OCI-LY1 (cell line): ENCODE results near the gene FSTL3.
A peak's percentile ranks its signal among the peaks of the same experiment; 100 is the strongest.

Experiments
- H2AFZ ChIP-seq: fragments of 200-600 bp; sonication (generic), shearing (Covaris generic); 2 replicates; pipeline ENCODE4 v1.6.0; 2014; ENCODE audit warnings: antibody characterized with exemption, mild to moderate bottlenecking, low read length
- H3F3A ChIP-seq: fragments of 200-600 bp; sonication (generic), shearing (Covaris generic); 2 replicates; pipeline ENCODE4 v1.6.0; 2014; ENCODE audit warnings: mild to moderate bottlenecking, antibody characterized with exemption, low read length, moderate library complexity; ENCODE audit not compliant: insufficient read depth
- H3K27ac ChIP-seq: fragments of 200-600 bp; sonication (generic); 2 replicates; pipeline ENCODE4 v1.5.1; 2014; ENCODE audit warnings: low read length, mixed run types, mild to moderate bottlenecking, low read depth; ENCODE audit not compliant: poor library complexity, severe bottlenecking
- H3K27me3 ChIP-seq: fragments of 200-600 bp; sonication (generic); 2 replicates; pipeline ENCODE4 v1.6.0; 2014; ENCODE audit warnings: antibody characterized with exemption, mild to moderate bottlenecking, low read length, moderate library complexity; ENCODE audit not compliant: insufficient read depth
- H3K36me3 ChIP-seq: fragments of 200-600 bp; sonication (generic); 2 replicates; pipeline ENCODE4 v1.6.1; 2014; ENCODE audit warnings: mild to moderate bottlenecking, antibody characterized with exemption, low read length, moderate library complexity, mixed read lengths; ENCODE audit not compliant: insufficient read depth
- H3K4me1 ChIP-seq: fragments of 200-600 bp; sonication (generic); 2 replicates; pipeline ENCODE4 v1.5.1; 2014; ENCODE audit warnings: mild to moderate bottlenecking, low read length, moderate library complexity; ENCODE audit not compliant: insufficient read depth, severe bottlenecking
- H3K4me2 ChIP-seq: fragments of 200-600 bp; sonication (generic), shearing (Covaris generic); 2 replicates; pipeline ENCODE4 v1.6.1; 2014; ENCODE audit warnings: low read length
- H3K4me3 ChIP-seq: fragments of 200-600 bp; sonication (generic); 2 replicates; pipeline ENCODE4 v1.5.1; 2014; ENCODE audit warnings: low read length, low read depth, mild to moderate bottlenecking, mixed read lengths; ENCODE audit not compliant: poor library complexity, severe bottlenecking
- H3K79me2 ChIP-seq: fragments of 200-600 bp; shearing (Covaris generic); 2 replicates; pipeline ENCODE4 v1.6.1; 2016; ENCODE audit warnings: mixed run types, low read length, mixed read lengths; ENCODE audit not compliant: insufficient read depth
- H3K9ac ChIP-seq: fragments of 200-600 bp; sonication (generic), shearing (Covaris generic); 2 replicates; pipeline ENCODE4 v1.6.1; 2014; ENCODE audit warnings: mild to moderate bottlenecking, low read length, mixed read lengths
- H3K9me2 ChIP-seq: fragments of 200-600 bp; sonication (generic), shearing (Covaris generic); 2 replicates; pipeline ENCODE4 v1.6.1; 2014; ENCODE audit warnings: low read depth, mild to moderate bottlenecking, low read length, mixed read lengths
- H3K9me3 ChIP-seq: fragments of 200-600 bp; shearing (Covaris generic); 2 replicates; pipeline ENCODE4 v1.6.1; 2014; ENCODE audit warnings: low read length, mixed read lengths
- H4K20me1 ChIP-seq: fragments of 200-600 bp; sonication (generic), shearing (Covaris generic); 2 replicates; pipeline ENCODE4 v1.6.0; 2016; ENCODE audit warnings: mild to moderate bottlenecking, low read length; ENCODE audit not compliant: insufficient read depth
- EZH2 ChIP-seq: fragments of 200-600 bp; sonication (generic), shearing (Covaris generic); IDR thresholded peaks from 2 replicates; pipeline ENCODE4 v1.8.0; 2017; ENCODE audit warnings: borderline replicate concordance, mixed run types, mild to moderate bottlenecking, antibody characterized with exemption, low read length, moderate library complexity, mixed read lengths
- TF ChIP-seq, protein P1 (sequence below): fragments of 200-600 bp; sonication (generic), shearing (Covaris generic); IDR thresholded peaks from 2 replicates; pipeline ENCODE4 v1.5.1; 2017; ENCODE audit warnings: mild to moderate bottlenecking, antibody characterized with exemption, low read length, moderate library complexity, mixed read lengths

The FSTL3 gene

DNA sequence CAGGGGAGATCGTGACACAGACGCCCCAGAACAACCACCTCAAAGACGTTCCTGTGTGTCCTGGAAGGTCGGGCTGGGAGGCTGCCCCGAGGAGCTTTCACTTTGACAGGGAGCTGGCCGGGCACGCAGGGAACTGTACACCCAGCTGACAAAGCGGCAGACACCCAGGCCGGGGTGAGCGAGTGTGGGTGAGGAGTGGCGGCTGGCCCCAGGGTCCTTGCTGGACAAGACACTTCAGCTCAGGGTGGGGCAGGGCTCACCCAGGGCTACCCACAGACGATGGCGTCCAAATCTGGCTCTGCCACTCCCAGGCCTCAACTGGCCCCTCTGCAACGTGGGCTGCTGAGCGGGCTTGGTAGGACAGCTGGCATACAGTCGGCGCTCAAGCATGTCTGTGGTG is 34.5 kb upstream of the FSTL3 start:
- Histone ChIP-seq H3K79me2 (no peaks in the 10 kb centered on the region), H3K27me3 (peaks cover 4% of the 10 kb centered on the region; the same call in 1 of the 2 replicates), H3F3A (no peaks in the 10 kb centered on the region; the same call in 1 of the 2 replicates), H3K9me3 (no peaks in the 10 kb centered on the region), H2AFZ (no peak overlapping the region), H4K20me1 (no peaks in the 10 kb centered on the region), H3K27ac (no peak overlapping the region), H3K4me3 (no peak overlapping the region), H3K4me2 (peak overlapping the region; percentile 10; the same call in 1 of the 2 replicates), H3K36me3 (peaks cover 32% of the 10 kb centered on the region), H3K4me1 (peaks cover 18% of the 10 kb centered on the region), H3K9me2 (no peaks in the 10 kb centered on the region), H3K9ac (no peak overlapping the region)
- TF ChIP-seq, protein P1, sequence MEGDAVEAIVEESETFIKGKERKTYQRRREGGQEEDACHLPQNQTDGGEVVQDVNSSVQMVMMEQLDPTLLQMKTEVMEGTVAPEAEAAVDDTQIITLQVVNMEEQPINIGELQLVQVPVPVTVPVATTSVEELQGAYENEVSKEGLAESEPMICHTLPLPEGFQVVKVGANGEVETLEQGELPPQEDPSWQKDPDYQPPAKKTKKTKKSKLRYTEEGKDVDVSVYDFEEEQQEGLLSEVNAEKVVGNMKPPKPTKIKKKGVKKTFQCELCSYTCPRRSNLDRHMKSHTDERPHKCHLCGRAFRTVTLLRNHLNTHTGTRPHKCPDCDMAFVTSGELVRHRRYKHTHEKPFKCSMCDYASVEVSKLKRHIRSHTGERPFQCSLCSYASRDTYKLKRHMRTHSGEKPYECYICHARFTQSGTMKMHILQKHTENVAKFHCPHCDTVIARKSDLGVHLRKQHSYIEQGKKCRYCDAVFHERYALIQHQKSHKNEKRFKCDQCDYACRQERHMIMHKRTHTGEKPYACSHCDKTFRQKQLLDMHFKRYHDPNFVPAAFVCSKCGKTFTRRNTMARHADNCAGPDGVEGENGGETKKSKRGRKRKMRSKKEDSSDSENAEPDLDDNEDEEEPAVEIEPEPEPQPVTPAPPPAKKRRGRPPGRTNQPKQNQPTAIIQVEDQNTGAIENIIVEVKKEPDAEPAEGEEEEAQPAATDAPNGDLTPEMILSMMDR: no peak

DNA sequence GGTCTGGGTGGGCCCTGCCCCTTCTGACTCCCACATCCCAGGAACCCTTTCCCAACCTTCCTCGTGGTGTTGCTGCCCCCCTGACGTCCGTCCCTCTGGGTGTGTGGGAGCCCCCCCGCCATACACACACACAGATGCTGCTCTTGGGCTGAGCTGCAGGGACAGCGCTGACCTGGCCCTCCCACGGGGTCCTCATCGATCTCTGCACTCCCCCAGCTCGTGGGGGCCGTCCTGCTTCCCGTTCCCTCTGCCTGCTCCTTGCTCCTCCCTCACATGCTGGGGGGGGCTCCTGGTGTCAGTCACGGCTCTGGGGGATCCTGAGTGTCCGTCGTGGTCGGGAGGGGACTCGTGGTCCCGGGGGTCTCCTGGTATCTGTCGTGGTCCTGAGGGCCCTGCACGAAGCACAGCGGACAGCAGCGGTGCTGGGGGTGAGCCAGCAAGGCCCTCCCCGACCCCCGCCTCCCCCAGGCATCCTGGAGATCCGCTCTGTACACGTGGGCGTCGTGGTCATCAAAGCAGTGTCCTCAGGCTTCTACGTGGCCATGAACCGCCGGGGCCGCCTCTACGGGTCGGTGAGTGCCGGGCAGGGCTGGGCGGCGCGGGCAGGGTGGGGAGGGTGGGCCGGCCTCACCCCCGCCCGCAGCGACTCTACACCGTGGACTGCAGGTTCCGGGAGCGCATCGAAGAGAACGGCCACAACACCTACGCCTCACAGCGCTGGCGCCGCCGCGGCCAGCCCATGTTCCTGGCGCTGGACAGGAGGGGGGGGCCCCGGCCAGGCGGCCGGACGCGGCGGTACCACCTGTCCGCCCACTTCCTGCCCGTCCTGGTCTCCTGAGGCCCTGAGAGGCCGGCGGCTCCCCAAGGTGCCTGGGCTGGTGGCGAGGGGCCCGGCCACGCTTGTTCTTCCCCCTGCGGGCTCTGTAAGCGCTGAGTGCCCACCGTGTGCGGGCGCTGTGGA is 33.1 kb upstream of the FSTL3 start:
- Histone ChIP-seq H3K79me2 (no peaks in the 10 kb centered on the region), H3K27me3 (peaks cover 4% of the 10 kb centered on the region; the same call in 1 of the 2 replicates), H3F3A (no peaks in the 10 kb centered on the region; the same call in 1 of the 2 replicates), H2AFZ (no peak overlapping the region), H3K9me2 (no peaks in the 10 kb centered on the region), H3K36me3 (peaks cover 46% of the 10 kb centered on the region), H3K4me3 (no peak overlapping the region), H3K4me2 (no peak overlapping the region), H3K9ac (no peak overlapping the region), H3K27ac (no peak overlapping the region), H3K4me1 (peaks cover 18% of the 10 kb centered on the region), H4K20me1 (no peaks in the 10 kb centered on the region), H3K9me3 (no peaks in the 10 kb centered on the region)
- TF ChIP-seq EZH2: no peak
- TF ChIP-seq, protein P1: no peak

DNA sequence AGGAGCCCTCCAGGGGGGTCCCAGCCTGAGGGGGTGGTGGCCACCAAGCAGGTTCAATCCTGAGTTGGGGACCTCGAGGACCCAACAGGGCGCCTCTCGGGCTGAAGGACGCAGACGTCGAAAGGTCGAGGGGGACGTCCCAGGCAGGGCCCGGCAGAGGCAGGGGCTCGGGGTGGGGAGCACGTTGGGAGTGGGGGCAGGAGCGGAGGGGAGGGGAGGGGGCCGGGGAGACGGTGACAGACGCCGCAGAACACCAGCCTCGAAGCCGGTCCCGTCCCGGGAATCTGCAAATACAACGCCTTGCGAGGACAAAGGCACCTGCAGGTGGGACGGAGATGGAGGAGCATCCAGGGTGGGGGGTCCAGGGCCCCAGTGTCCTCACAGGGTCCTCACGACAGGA is 32.5 kb upstream of the FSTL3 start:
- Histone ChIP-seq H2AFZ (no peak overlapping the region), H3K4me1 (peaks cover 18% of the 10 kb centered on the region), H3F3A (no peaks in the 10 kb centered on the region; the same call in 1 of the 2 replicates), H3K36me3 (peaks cover 52% of the 10 kb centered on the region), H3K4me3 (no peak overlapping the region), H3K9ac (no peak overlapping the region), H3K79me2 (no peaks in the 10 kb centered on the region), H3K4me2 (no peak overlapping the region), H3K9me3 (no peaks in the 10 kb centered on the region), H3K27ac (no peak overlapping the region), H4K20me1 (no peaks in the 10 kb centered on the region), H3K9me2 (no peaks in the 10 kb centered on the region), H3K27me3 (peaks cover 4% of the 10 kb centered on the region; the same call in 1 of the 2 replicates)
- TF ChIP-seq EZH2: no peak
- TF ChIP-seq, protein P1: no peak
